ENCODE results near the gene ZNF567.

DNA sequence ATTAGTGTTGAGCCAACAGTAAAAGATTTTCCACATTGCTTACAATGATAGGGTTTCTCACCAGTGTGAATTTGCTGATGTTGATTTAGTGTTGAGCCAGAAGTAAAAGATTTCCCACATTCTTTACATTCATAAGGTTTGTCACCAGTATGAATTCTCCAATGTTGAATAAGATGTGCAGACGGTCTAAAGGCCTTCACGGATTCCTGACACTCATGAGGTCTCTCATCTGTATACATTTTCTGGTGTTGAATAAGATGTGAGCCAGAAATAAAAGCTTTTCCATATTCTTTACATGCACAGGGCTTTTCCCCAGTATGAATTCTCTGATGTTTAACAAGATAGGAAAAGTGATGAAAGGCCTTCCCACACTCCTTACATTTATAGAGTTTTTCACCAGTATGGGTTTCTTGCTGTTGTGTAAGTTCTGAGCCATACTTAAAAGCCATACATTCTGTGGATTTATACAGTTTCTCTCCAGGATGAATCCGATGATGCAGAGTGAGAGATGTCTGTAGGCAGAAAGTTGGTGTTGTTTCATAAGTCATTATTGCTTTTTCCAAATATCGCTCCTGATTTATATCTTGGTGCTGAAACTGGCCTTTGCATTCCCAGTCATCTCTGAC, 62.8 kb downstream of the ZNF567 start:
- TF ChIP-seq, protein P1, sequence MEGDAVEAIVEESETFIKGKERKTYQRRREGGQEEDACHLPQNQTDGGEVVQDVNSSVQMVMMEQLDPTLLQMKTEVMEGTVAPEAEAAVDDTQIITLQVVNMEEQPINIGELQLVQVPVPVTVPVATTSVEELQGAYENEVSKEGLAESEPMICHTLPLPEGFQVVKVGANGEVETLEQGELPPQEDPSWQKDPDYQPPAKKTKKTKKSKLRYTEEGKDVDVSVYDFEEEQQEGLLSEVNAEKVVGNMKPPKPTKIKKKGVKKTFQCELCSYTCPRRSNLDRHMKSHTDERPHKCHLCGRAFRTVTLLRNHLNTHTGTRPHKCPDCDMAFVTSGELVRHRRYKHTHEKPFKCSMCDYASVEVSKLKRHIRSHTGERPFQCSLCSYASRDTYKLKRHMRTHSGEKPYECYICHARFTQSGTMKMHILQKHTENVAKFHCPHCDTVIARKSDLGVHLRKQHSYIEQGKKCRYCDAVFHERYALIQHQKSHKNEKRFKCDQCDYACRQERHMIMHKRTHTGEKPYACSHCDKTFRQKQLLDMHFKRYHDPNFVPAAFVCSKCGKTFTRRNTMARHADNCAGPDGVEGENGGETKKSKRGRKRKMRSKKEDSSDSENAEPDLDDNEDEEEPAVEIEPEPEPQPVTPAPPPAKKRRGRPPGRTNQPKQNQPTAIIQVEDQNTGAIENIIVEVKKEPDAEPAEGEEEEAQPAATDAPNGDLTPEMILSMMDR (conservative IDR thresholded peaks at IDR 0.05 in 1 of 2, IDR thresholded peaks at IDR 0.05 in 1 of 2; ENCODE audit: low read depth in 1 of 2, low read length in 2 of 2), result no peak
- no peak for TF ChIP-seq EZH2 (IDR thresholded peaks at IDR 0.05; ENCODE audit: low read length, missing control alignments)
